ENCODE data around the gene GPER1. TPM values are rescaled to one million over a fixed set of nuclear protein-coding genes. Genes with fewer than 3 reads are reported as not detected.

GPER1 gene
- polyA plus RNA-seq, 1 experiment: 1.4 TPM

- CTCF ChIA-PET: interaction anchor here (1.2 to 1.5 kb wide), 3 partner anchors 17 to 37 kb away, joined by 3 to 7 read pairs (median 4); no protein-coding TSS in a partner anchor
- Histone ChIP-seq H3K4me3 (ENCODE audit: low read depth, low read length) (no peak overlapping the region), H3K27me3 (ENCODE audit: control insufficient read depth, insufficient read depth, low read length) (no peaks in the 10 kb centered on the region), H3K27ac (ENCODE audit: low read depth, low read length) (no peak overlapping the region), H3K9me3 (ENCODE audit: control insufficient read depth, insufficient read depth, low read length) (peaks cover 5% of the 10 kb centered on the region; the same call in 1 of the 2 replicates)
- no peak for DNase-seq (ENCODE audit: low read depth, low spot score)
- POLR2A ChIA-PET: interaction anchor here (0.6 kb wide), 1 partner anchor 28 kb away, joined by 5 read pairs; no protein-coding TSS in a partner anchor
- TF ChIP-seq, protein P1, sequence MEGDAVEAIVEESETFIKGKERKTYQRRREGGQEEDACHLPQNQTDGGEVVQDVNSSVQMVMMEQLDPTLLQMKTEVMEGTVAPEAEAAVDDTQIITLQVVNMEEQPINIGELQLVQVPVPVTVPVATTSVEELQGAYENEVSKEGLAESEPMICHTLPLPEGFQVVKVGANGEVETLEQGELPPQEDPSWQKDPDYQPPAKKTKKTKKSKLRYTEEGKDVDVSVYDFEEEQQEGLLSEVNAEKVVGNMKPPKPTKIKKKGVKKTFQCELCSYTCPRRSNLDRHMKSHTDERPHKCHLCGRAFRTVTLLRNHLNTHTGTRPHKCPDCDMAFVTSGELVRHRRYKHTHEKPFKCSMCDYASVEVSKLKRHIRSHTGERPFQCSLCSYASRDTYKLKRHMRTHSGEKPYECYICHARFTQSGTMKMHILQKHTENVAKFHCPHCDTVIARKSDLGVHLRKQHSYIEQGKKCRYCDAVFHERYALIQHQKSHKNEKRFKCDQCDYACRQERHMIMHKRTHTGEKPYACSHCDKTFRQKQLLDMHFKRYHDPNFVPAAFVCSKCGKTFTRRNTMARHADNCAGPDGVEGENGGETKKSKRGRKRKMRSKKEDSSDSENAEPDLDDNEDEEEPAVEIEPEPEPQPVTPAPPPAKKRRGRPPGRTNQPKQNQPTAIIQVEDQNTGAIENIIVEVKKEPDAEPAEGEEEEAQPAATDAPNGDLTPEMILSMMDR (IDR thresholded peaks at IDR 0.05; ENCODE audit: low read depth, low read length): no peak
Observed at GRCh38 chr7:1103009-1103788, 15.3 kb downstream of the GPER1 start.

- Histone ChIP-seq H3K27ac (ENCODE audit: low read depth, low read length) (no peak overlapping the region), H3K9me3 (ENCODE audit: control insufficient read depth, insufficient read depth, low read length) (no peaks in the 10 kb centered on the region; the same call in 1 of the 2 replicates), H3K4me3 (ENCODE audit: low read depth, low read length) (no peak overlapping the region), H3K27me3 (ENCODE audit: control insufficient read depth, insufficient read depth, low read length) (no peaks in the 10 kb centered on the region)
- DNase-seq (ENCODE audit: low read depth, low spot score): no peak
- TF ChIP-seq, protein P1 (IDR thresholded peaks at IDR 0.05; ENCODE audit: low read depth, low read length): no peak
- ChIA-PET CTCF (interaction anchor here (1.2 to 1.5 kb wide), 4 partner anchors 17 to 112 kb away, joined by 3 to 7 read pairs (median 4); no protein-coding TSS in a partner anchor), POLR2A (interaction anchor here (0.6 kb wide), 1 partner anchor 29 kb away, joined by 5 read pairs; no protein-coding TSS in a partner anchor)
Observed at GRCh38 chr7:1103789-1104515, 16.0 kb downstream of the GPER1 start.

DNA sequence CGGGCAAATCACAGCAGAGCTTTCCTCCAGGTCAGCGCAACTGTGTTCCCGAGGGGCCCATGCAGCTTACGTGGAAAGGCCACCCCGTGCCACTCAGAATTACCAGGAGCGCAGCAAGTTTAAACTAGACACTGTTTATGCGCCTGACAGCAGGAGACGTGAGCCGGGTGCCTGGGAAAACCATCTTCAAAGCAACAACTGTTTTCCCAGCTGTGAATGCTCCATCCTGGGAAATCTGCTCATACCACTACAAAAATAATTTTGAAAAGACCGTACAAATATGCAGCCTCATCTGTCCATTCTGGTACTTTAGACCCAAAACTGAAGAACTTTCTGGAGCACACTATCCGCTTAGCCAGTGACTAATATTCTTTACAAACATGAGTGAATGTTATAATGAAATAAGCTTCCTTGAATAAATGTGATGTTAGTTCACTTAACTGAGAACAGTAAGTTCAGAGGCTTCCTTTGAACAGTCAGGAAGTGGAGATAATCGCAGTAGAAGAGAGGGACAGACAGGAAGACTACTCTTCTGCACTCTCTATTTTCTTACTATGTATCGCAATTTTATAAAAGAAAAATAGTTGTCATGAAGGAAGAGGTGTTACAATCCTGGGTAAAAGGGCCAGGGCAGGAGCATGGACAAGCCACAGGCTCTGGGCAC is 16.7 kb downstream of the GPER1 start:
- TF ChIP-seq, protein P1 (IDR thresholded peaks at IDR 0.05; ENCODE audit: low read depth, low read length): no peak
- H3K9me3 ChIP-seq (ENCODE audit: control insufficient read depth, insufficient read depth, low read length): no peaks in the 10 kb centered on the region; the same call in 1 of the 2 replicates
- ChIA-PET POLR2A (no interaction called here), CTCF (interaction anchor here (0.6 to 1.5 kb wide), 5 partner anchors 17 to 113 kb away, joined by 3 to 7 read pairs (median 4); no protein-coding TSS in a partner anchor)
- no peak overlapping the region for H3K27ac ChIP-seq (ENCODE audit: low read depth, low read length)
- no peak overlapping the region for H3K4me3 ChIP-seq (ENCODE audit: low read depth, low read length)
- no peak for DNase-seq (ENCODE audit: low read depth, low spot score)
- H3K27me3 ChIP-seq (ENCODE audit: control insufficient read depth, insufficient read depth, low read length): no peaks in the 10 kb centered on the region

DNA sequence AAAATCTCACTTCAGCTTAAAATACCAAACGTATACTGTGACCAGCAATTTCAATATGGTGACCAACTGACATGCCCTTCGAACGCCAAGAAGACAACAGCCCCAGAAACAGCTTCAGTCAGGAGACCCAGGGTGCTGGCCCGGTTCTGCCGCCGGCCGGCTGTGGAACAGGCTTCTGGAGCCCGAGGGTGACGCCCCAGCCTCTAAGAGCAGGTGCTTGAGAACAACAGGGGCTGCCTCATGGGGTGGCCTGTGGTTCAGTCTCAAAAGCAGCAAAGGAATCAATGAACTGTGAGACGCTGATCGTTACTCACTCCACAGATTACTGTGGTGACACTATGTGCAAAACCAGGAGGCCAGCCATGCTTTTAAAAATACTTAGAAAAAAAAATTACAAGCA is 17.3 kb downstream of the GPER1 start:
- TF ChIP-seq, protein P1 (IDR thresholded peaks at IDR 0.05; ENCODE audit: low read depth, low read length): no peak
- Histone ChIP-seq H3K27me3 (ENCODE audit: control insufficient read depth, insufficient read depth, low read length) (no peaks in the 10 kb centered on the region), H3K4me3 (ENCODE audit: low read depth, low read length) (no peak overlapping the region), H3K9me3 (ENCODE audit: control insufficient read depth, insufficient read depth, low read length) (no peaks in the 10 kb centered on the region; the same call in 1 of the 2 replicates), H3K27ac (ENCODE audit: low read depth, low read length) (no peak overlapping the region)
- CTCF ChIA-PET: interaction anchor here (0.6 to 1.6 kb wide), 4 partner anchors 18 to 113 kb away, joined by 3 to 6 read pairs (median 4); no protein-coding TSS in a partner anchor
- POLR2A ChIA-PET: no interaction called here
- no peak for DNase-seq (ENCODE audit: low read depth, low spot score)

All from AG04450 (cell line).